HEK293 (cell line): ENCODE data around the gene COA3.

Source experiments
- CTCF ChIA-PET: fragments of 350-600 bp; formaldehyde crosslinking; extraction: SDS; loops from one replicate; lab custom pipeline; 2021; ENCODE audit warnings: antibody characterized with exemption; lab: Yijun Ruan, JAX
- POLR2A ChIA-PET: fragments of 300-600 bp; formaldehyde crosslinking; extraction: SDS; loops from one replicate; lab custom pipeline; 2020; ENCODE audit warnings: antibody characterized with exemption, inconsistent platforms; lab: Yijun Ruan, JAX
- H3K27ac ChIP-seq: fragments of 200-500 bp; sonication (Bioruptor generic); 2 replicates; pipeline ENCODE4 v1.5.1; 2014; ENCODE audit warnings: low read depth, low read length, control low read depth, inconsistent platforms; ENCODE audit errors: extremely low read depth
- H3K36me3 ChIP-seq, 2 experiments: fragments of 200-500 bp in 1 of 2; sonication (Bioruptor generic) in 1 of 2; 1 replicate in 1 of 2; 2 replicates in 1 of 2; pipeline ENCODE4 v1.5.1; 2014 to 2017; ENCODE audit warnings: inconsistent platforms in 2 of 2, low read length in 2 of 2; ENCODE audit not compliant: control insufficient read depth in 2 of 2, insufficient read depth in 1 of 2
- H3K4me1 ChIP-seq: fragments of 200-500 bp; sonication (Bioruptor generic); 2 replicates; pipeline ENCODE4 v1.5.1; 2014; ENCODE audit warnings: mild to moderate bottlenecking, low read length, inconsistent platforms; ENCODE audit not compliant: control insufficient read depth, insufficient read depth
- H3K4me3 ChIP-seq: 2 replicates; pipeline ENCODE4 v1.5.1; 2011; ENCODE audit warnings: low read depth, mild to moderate bottlenecking, control low read depth, low read length, moderate library complexity
- H3K9me3 ChIP-seq: fragments of 200-500 bp; sonication (Bioruptor generic); 2 replicates; pipeline ENCODE4 v1.5.1; 2014; ENCODE audit warnings: low read depth, low read length, inconsistent platforms; ENCODE audit not compliant: control insufficient read depth, insufficient read depth
- GLIS1 ChIP-seq: fragments of 450-650 bp; formaldehyde crosslinking; IDR thresholded peaks from 2 replicates; pipeline ENCODE4 v1.5.1; 2016; ENCODE audit warnings: missing biosample characterization, missing genetic modification characterization
- KLF10 ChIP-seq: fragments of 450-650 bp; IDR thresholded peaks from 2 replicates; pipeline ENCODE4 v1.5.1; 2018; ENCODE audit warnings: missing biosample characterization, mild to moderate bottlenecking, missing genetic modification characterization
- KLF16 ChIP-seq: fragments of 450-650 bp; formaldehyde crosslinking; IDR thresholded peaks from 2 replicates; pipeline ENCODE4 v1.5.1; 2017; ENCODE audit warnings: missing biosample characterization, missing genetic modification characterization
- PRDM10 ChIP-seq: fragments of 450-650 bp; formaldehyde crosslinking; IDR thresholded peaks from 2 replicates; pipeline ENCODE4 v1.5.1; 2016; ENCODE audit warnings: missing biosample characterization, missing genetic modification characterization
- PRDM2 ChIP-seq: fragments of 450-650 bp; formaldehyde crosslinking; IDR thresholded peaks from 2 replicates; pipeline ENCODE4 v1.5.1; 2016; ENCODE audit warnings: missing biosample characterization, missing genetic modification characterization, borderline replicate concordance
- TCF7L2 ChIP-seq: IDR thresholded peaks from 2 replicates; pipeline ENCODE4 v1.6.1; 2011; ENCODE audit warnings: low read depth, mild to moderate bottlenecking, inconsistent platforms, low read length, moderate library complexity, borderline replicate concordance
- ZNF133 ChIP-seq: fragments of 450-650 bp; formaldehyde crosslinking; IDR thresholded peaks from 2 replicates; pipeline ENCODE4 v1.5.1; 2016; ENCODE audit warnings: missing biosample characterization, missing genetic modification characterization
- ZNF19 ChIP-seq: fragments of 450-650 bp; formaldehyde crosslinking; IDR thresholded peaks from 2 replicates; pipeline ENCODE4; 2016; ENCODE audit warnings: missing biosample characterization, missing genetic modification characterization, low read depth
- ZNF248 ChIP-seq: fragments of 450-650 bp; formaldehyde crosslinking; IDR thresholded peaks from 2 replicates; pipeline ENCODE4 v1.5.1; 2017; ENCODE audit warnings: missing biosample characterization, missing genetic modification characterization
- ZNF26 ChIP-seq: fragments of 450-650 bp; formaldehyde crosslinking; IDR thresholded peaks from 2 replicates; pipeline ENCODE4 v1.5.1; 2016; ENCODE audit warnings: missing biosample characterization, missing genetic modification characterization
- ZNF362 ChIP-seq: fragments of 450-650 bp; formaldehyde crosslinking; IDR thresholded peaks from 2 replicates; pipeline ENCODE4 v1.5.1; 2016; ENCODE audit warnings: missing biosample characterization, missing genetic modification characterization
- ZNF416 ChIP-seq: fragments of 450-650 bp; formaldehyde crosslinking; IDR thresholded peaks from 2 replicates; pipeline ENCODE4 v1.5.1; 2016; ENCODE audit warnings: missing biosample characterization, missing genetic modification characterization

The COA3 gene

GRCh38 chr17:42792545-42792944 is 6.0 kb downstream of the COA3 start:
- no peak overlapping the region for H3K4me3 ChIP-seq
- ChIA-PET CTCF (interaction anchor here (0.5 to 0.9 kb wide), 3 partner anchors 110 to 262 kb away, joined by 3 to 4 read pairs (median 4); partner anchors contain the start of gene CNTNAP1), POLR2A (interaction anchor here (1.1 to 1.8 kb wide), 2 partner anchors 12 to 19 kb away, joined by 5 to 6 read pairs; partner anchors contain the start of genes VPS25 and WNK4)
- H3K27ac ChIP-seq: no peak overlapping the region
- no peak for TF ChIP-seq KLF10
- TF ChIP-seq PRDM2: no peak
- peaks cover under 1% of the 10 kb centered on the region; the same call in 1 of the 2 replicates for H3K4me1 ChIP-seq
- H3K9me3 ChIP-seq: no peaks in the 10 kb centered on the region
- peaks cover 0 to 40% of the 10 kb centered on the region in 2 experiments; a peak in 2 of 3 replicates for H3K36me3 ChIP-seq

GRCh38 chr17:42791948-42792347 is 6.6 kb downstream of the COA3 start:
- H3K27ac ChIP-seq: no peak overlapping the region
- H3K9me3 ChIP-seq: no peaks in the 10 kb centered on the region
- ChIA-PET CTCF (interaction anchor here (0.5 to 0.6 kb wide), 2 partner anchors 36 to 262 kb away, joined by 3 to 4 read pairs; no protein-coding TSS in a partner anchor), POLR2A (interaction anchor here (0.5 to 1.8 kb wide), 3 partner anchors 11 to 108 kb away, joined by 3 to 6 read pairs (median 5); partner anchors contain the start of genes VPS25 and WNK4)
- no peaks in the 10 kb centered on the region for H3K4me1 ChIP-seq
- H3K36me3 ChIP-seq: peaks cover 0 to 34% of the 10 kb centered on the region in 2 experiments; a peak in 2 of 3 replicates
- TF ChIP-seq GLIS1 (tag by site-specific recombination) (no peak), ZNF362 (tag by site-specific recombination) (no peak), KLF16 (tag by site-specific recombination) (no peak), ZNF248 (tag by site-specific recombination) (no peak)
- no peak overlapping the region for H3K4me3 ChIP-seq

GRCh38 chr17:42787266-42787665 is 11.2 kb downstream of the COA3 start:
- Histone ChIP-seq H3K9me3 (no peaks in the 10 kb centered on the region), H3K4me3 (no peak overlapping the region), H3K27ac (no peak overlapping the region), H3K36me3 (peaks cover 0 to 12% of the 10 kb centered on the region in 2 experiments; a peak in 2 of 3 replicates)
- CTCF ChIA-PET: no interaction called here
- POLR2A ChIA-PET: interaction anchor here (0.5 to 2.8 kb wide), 4 partner anchors 9 to 216 kb away, joined by 4 to 9 read pairs (median 6); partner anchors contain the start of genes CNTD1 and COA3
- TF ChIP-seq ZNF26 (tag by site-specific recombination) (no peak), TCF7L2 (no peak), ZNF133 (tag by site-specific recombination) (no peak), ZNF19 (tag by site-specific recombination) (no peak), ZNF416 (tag by site-specific recombination) (no peak), PRDM10 (no peak)
- TF ChIP-seq, all 188 proteins: peak for 0
- no peaks in the 10 kb centered on the region for H3K4me1 ChIP-seq
